H1 (cell line): Measurements from ENCODE around the gene BAG2. TPM values are rescaled to one million over a fixed set of nuclear protein-coding genes. Genes with fewer than 3 reads are reported as not detected.

Experiments used
- CTCF ChIA-PET: fragments of 300-600 bp; sonication (Branson Sonifier 250); formaldehyde crosslinking; loops from one replicate; lab custom pipeline; 2021; ENCODE audit not compliant: partially characterized antibody; lab: Charles Lee
- POLR2A ChIA-PET: fragments of 300-600 bp; sonication (Branson Sonifier 250); formaldehyde crosslinking; loops from one replicate; lab custom pipeline; 2021; ENCODE audit warnings: inconsistent platforms; ENCODE audit not compliant: partially characterized antibody; lab: Charles Lee
- DNase-seq, 2 experiments: peaks; one replicate each; pipeline versions ENCODE4 v3.0.0 to v3.0.0-alpha.2; 2010 to 2022; ENCODE audit warnings: low spot score in 2 of 2, low read depth in 1 of 2, mixed read lengths in 1 of 2
- FAIRE-seq: peaks from 2 replicates; lab custom pipeline; 2011; peaks lifted over from hg19 to GRCh38; lab: Jason Lieb, UNC
- H2AFZ ChIP-seq: 2 replicates; pipeline ENCODE4 v1.8.1; 2012; ENCODE audit warnings: low read length, inconsistent platforms
- H2AK5ac ChIP-seq: 2 replicates; pipeline ENCODE4 v1.6.1; 2013; ENCODE audit warnings: low read depth, low read length
- H2BK120ac ChIP-seq: replicated peaks from 2 replicates; pipeline ENCODE3; 2013; ENCODE audit warnings: low read depth, low read length, inconsistent platforms
- H2BK12ac ChIP-seq: 2 replicates; pipeline ENCODE4 v1.6.1; 2013; ENCODE audit warnings: low read depth, low read length
- H2BK15ac ChIP-seq: 2 replicates; pipeline ENCODE4 v1.6.1; 2013; ENCODE audit warnings: low read length
- H2BK20ac ChIP-seq: 2 replicates; pipeline ENCODE4 v1.6.1; 2013; ENCODE audit warnings: low read length
- H2BK5ac ChIP-seq: 2 replicates; pipeline ENCODE4 v1.6.1; 2013; ENCODE audit warnings: low read depth, low read length
- H3K14ac ChIP-seq: 2 replicates; pipeline ENCODE4 v1.6.1; 2013; ENCODE audit warnings: inconsistent platforms; ENCODE audit not compliant: insufficient read length
- H3K18ac ChIP-seq: 2 replicates; pipeline ENCODE4 v1.6.1; 2013; ENCODE audit warnings: low read length; ENCODE audit errors: extremely low read depth
- H3K23ac ChIP-seq: 2 replicates; pipeline ENCODE4 v1.6.1; 2013; ENCODE audit warnings: inconsistent platforms; ENCODE audit not compliant: insufficient read length
- H3K23me2 ChIP-seq: 2 replicates; pipeline ENCODE4 v1.6.1; 2013; ENCODE audit warnings: low read depth, low read length
- H3K27ac ChIP-seq: 2 replicates; pipeline ENCODE4 v1.6.1; 2011; ENCODE audit warnings: low read depth, low read length, inconsistent platforms
- H3K27me3 ChIP-seq, 4 experiments: replicated peaks in 1 of 4; 1 replicate in 1 of 4; 2 replicates in 3 of 4; pipeline versions ENCODE4 v1.6.1 to v1.8.1; 2011 to 2013; ENCODE audit warnings: low read length in 3 of 4, mild to moderate bottlenecking in 3 of 4, inconsistent platforms in 2 of 4, mixed read lengths in 2 of 4, moderate library complexity in 1 of 4; ENCODE audit not compliant: control insufficient read depth in 3 of 4, insufficient read depth in 3 of 4; ENCODE audit errors: extremely low read depth in 1 of 4
- H3K36me3 ChIP-seq, 4 experiments: 2 replicates each; pipeline versions ENCODE4 v1.6.1 to v1.8.1; 2011 to 2013; ENCODE audit warnings: mild to moderate bottlenecking in 4 of 4, low read length in 3 of 4, moderate library complexity in 2 of 4, control low read depth in 1 of 4, inconsistent platforms in 1 of 4; ENCODE audit not compliant: insufficient read depth in 4 of 4, control insufficient read depth in 2 of 4
- H3K4ac ChIP-seq: replicated peaks from 2 replicates; pipeline ENCODE3; 2013; ENCODE audit warnings: low read length, low read depth, mixed read lengths, inconsistent platforms; ENCODE audit not compliant: insufficient read length
- H3K4me1 ChIP-seq, 4 experiments: replicated peaks in 1 of 4; 1 replicate in 1 of 4; 2 replicates in 3 of 4; pipeline versions ENCODE4 v1.6.1 to v1.8.1; 2011 to 2013; ENCODE audit warnings: low read length in 3 of 4, inconsistent platforms in 2 of 4, mixed read lengths in 1 of 4; ENCODE audit not compliant: insufficient read depth in 4 of 4, control insufficient read depth in 3 of 4
- H3K4me2 ChIP-seq, 2 experiments: 2 replicates each; pipeline versions ENCODE4 v1.6.1 to v1.8.1; 2011 to 2013; ENCODE audit warnings: low read depth in 2 of 2, low read length in 2 of 2, control low read depth in 1 of 2, inconsistent platforms in 1 of 2, mild to moderate bottlenecking in 1 of 2; ENCODE audit not compliant: insufficient read depth in 1 of 2
- H3K4me3 ChIP-seq, 4 experiments: fragments of 200-600, 300-600 bp in 1 of 4; sonication (generic), shearing (Covaris generic), sonication (Bioruptor Twin) in 1 of 4; 2 replicates each; pipeline versions ENCODE4 v1.5.1 to v1.8.1; 2011 to 2016; ENCODE audit warnings: low read length in 4 of 4, low read depth in 3 of 4, control low read depth in 2 of 4, inconsistent platforms in 2 of 4, mild to moderate bottlenecking in 2 of 4, mixed read lengths in 1 of 4, moderate library complexity in 1 of 4; ENCODE audit not compliant: insufficient read depth in 2 of 4; ENCODE audit errors: extremely low read depth in 1 of 4
- H3K56ac ChIP-seq: replicated peaks from 2 replicates; pipeline ENCODE3; 2013; ENCODE audit warnings: low read depth, mild to moderate bottlenecking, mixed read lengths, low read length, inconsistent platforms; ENCODE audit not compliant: insufficient read length
- H3K79me1 ChIP-seq: 2 replicates; pipeline ENCODE4 v1.6.1; 2013; ENCODE audit warnings: low read depth, low read length, control low read depth
- H3K79me2 ChIP-seq, 2 experiments: 2 replicates each; pipeline versions ENCODE4 v1.6.1 to v1.8.1; 2012 to 2013; ENCODE audit warnings: low read length in 2 of 2, mild to moderate bottlenecking in 2 of 2, inconsistent platforms in 1 of 2; ENCODE audit not compliant: insufficient read depth in 2 of 2, control insufficient read depth in 1 of 2
- H3K9ac ChIP-seq, 4 experiments: replicated peaks in 1 of 4; 1 replicate in 1 of 4; 2 replicates in 3 of 4; pipeline versions ENCODE4 v1.6.1 to v1.8.1; 2011 to 2013; ENCODE audit warnings: low read depth in 3 of 4, low read length in 3 of 4, control low read depth in 2 of 4, mild to moderate bottlenecking in 2 of 4, moderate library complexity in 2 of 4, inconsistent platforms in 1 of 4; ENCODE audit errors: extremely low read depth in 1 of 4
- H3K9me3 ChIP-seq, 2 experiments: 2 replicates each; pipeline versions ENCODE4 v1.6.1 to v1.8.1; 2012 to 2013; ENCODE audit warnings: mild to moderate bottlenecking in 2 of 2, moderate library complexity in 2 of 2, control low read depth in 1 of 2, inconsistent platforms in 1 of 2, low read depth in 1 of 2, low read length in 1 of 2, mixed read lengths in 1 of 2; ENCODE audit not compliant: insufficient read depth in 2 of 2
- H4K20me1 ChIP-seq, 2 experiments: replicated peaks in 1 of 2; 2 replicates each; pipeline versions ENCODE3 to v1.8.1; 2011 to 2013; ENCODE audit warnings: inconsistent platforms in 2 of 2, low read length in 2 of 2, mild to moderate bottlenecking in 1 of 2; ENCODE audit not compliant: insufficient read depth in 2 of 2, control insufficient read depth in 1 of 2
- H4K5ac ChIP-seq: 2 replicates; pipeline ENCODE4 v1.6.1; 2013; ENCODE audit warnings: low read length, low read depth, mixed read lengths, inconsistent platforms; ENCODE audit not compliant: insufficient read length
- H4K8ac ChIP-seq: 2 replicates; pipeline ENCODE4 v1.8.0; 2013; ENCODE audit warnings: mild to moderate bottlenecking, moderate library complexity, low read length, inconsistent platforms; ENCODE audit not compliant: insufficient read depth; ENCODE audit errors: extremely low read depth
- H4K91ac ChIP-seq: replicated peaks from 2 replicates; pipeline ENCODE3; 2013; ENCODE audit warnings: low read length, mixed read lengths, inconsistent platforms; ENCODE audit not compliant: insufficient read length
- ATF3 ChIP-seq: IDR thresholded peaks from 2 replicates; pipeline ENCODE4 v1.6.1; 2011; ENCODE audit warnings: low read depth, mild to moderate bottlenecking, low read length; ENCODE audit not compliant: insufficient read depth
- CHD2 ChIP-seq: IDR thresholded peaks from 2 replicates; pipeline ENCODE4 v1.6.1; 2012; ENCODE audit warnings: low read length, improper control_type of control experiment
- EP300 ChIP-seq, 2 experiments: IDR thresholded peaks; 1 replicate in 1 of 2; 2 replicates in 1 of 2; pipeline ENCODE4 v1.6.1; 2011 to 2012; ENCODE audit warnings: low read depth in 2 of 2, low read length in 2 of 2, mild to moderate bottlenecking in 2 of 2, borderline replicate concordance in 1 of 2, inconsistent platforms in 1 of 2, moderate library complexity in 1 of 2
- GABPA ChIP-seq: IDR thresholded peaks from 2 replicates; pipeline ENCODE4 v1.6.1; 2011; ENCODE audit warnings: mild to moderate bottlenecking, low read length, moderate library complexity, borderline replicate concordance; ENCODE audit not compliant: insufficient read depth
- JUN ChIP-seq: IDR thresholded peaks from 2 replicates; pipeline ENCODE4 v1.6.1; 2011; ENCODE audit warnings: low read depth, mild to moderate bottlenecking, improper control_type of control experiment, low read length
- NANOG ChIP-seq: IDR thresholded peaks from 2 replicates; pipeline ENCODE4 v1.6.1; 2011; ENCODE audit warnings: low read length, low read depth, mild to moderate bottlenecking, inconsistent platforms; ENCODE audit not compliant: insufficient read depth, poor library complexity, severe bottlenecking
- POLR2AphosphoS5 ChIP-seq: IDR thresholded peaks from 2 replicates; pipeline ENCODE4 v1.6.1; 2011; ENCODE audit warnings: low read depth, low read length
- RFX5 ChIP-seq: IDR thresholded peaks from 2 replicates; pipeline ENCODE4 v1.6.1; 2011; ENCODE audit warnings: low read depth, low read length, improper control_type of control experiment, borderline replicate concordance
- SIRT6 ChIP-seq: IDR thresholded peaks from one replicate; pipeline ENCODE4 v1.7.1; 2012; ENCODE audit warnings: low read length, inconsistent platforms
- SP1 ChIP-seq: IDR thresholded peaks from 2 replicates; pipeline ENCODE4 v1.6.1; 2011; ENCODE audit warnings: low read depth, low read length
- TAF1 ChIP-seq: IDR thresholded peaks from 2 replicates; pipeline ENCODE4 v1.6.1; 2011; ENCODE audit warnings: mild to moderate bottlenecking, low read depth, low read length
- TBP ChIP-seq: IDR thresholded peaks from 2 replicates; pipeline ENCODE4 v1.6.1; 2011; ENCODE audit warnings: low read depth, low read length, improper control_type of control experiment
- TCF12 ChIP-seq: IDR thresholded peaks from 2 replicates; pipeline ENCODE4 v1.6.1; 2011; ENCODE audit warnings: low read depth, mild to moderate bottlenecking, low read length
- TEAD4 ChIP-seq: IDR thresholded peaks from 2 replicates; pipeline ENCODE4 v1.6.1; 2012; ENCODE audit warnings: low read depth, low read length, inconsistent platforms, mixed read lengths
- WGBS, 2 experiments: shearing (Covaris generic) in 1 of 2; methylation state at CpG; one replicate each; pipeline versions ENCODE4 v1.1.6 to v1.1.7; 2013 to 2015; ENCODE audit warnings: low lambda C conversion rate in 2 of 2, mixed read lengths in 2 of 2, inconsistent platforms in 1 of 2, low coverage in 1 of 2, missing lambda C conversion rate in 1 of 2; ENCODE audit not compliant: insufficient replicate concordance in 2 of 2, insufficient coverage in 1 of 2, insufficient read length in 1 of 2; ENCODE audit errors: extremely low coverage in 1 of 2, missing lambda C conversion rate in 1 of 2; 5-methylcytosine and 5-hydroxymethylcytosine counted together
- polyA plus RNA-seq, 7 experiments: library from polyadenylated mRNA; depleted of rRNA in 3 of 7; stranded (reverse) in 5 of 7; unstranded in 2 of 7; fragments of >200 nt in 5 of 7; fragments of 200-250 nt in 2 of 7; gene quantifications; 1 replicate in 5 of 7; 2 replicates in 1 of 7; 4 replicates in 1 of 7; pipeline versions ENCODE4 v1.2.1 to v1.2.3, GENCODE V29; 2011 to 2013; ENCODE audit warnings: missing spikeins in 2 of 7, mixed read lengths in 2 of 7
- total RNA-seq: library from RNA; stranded (reverse); fragmentation: NEBNext Ultra II Directional; extraction: Animal tissue kit (Norgen Biotek cat#: 25700); gene quantifications from 2 replicates; pipeline ENCODE4 v1.2.1, GENCODE V29; 2021

Gene BAG2
- total and polyA plus RNA-seq, 2 of the 8 experiments (the other 6 are each of a cell fraction or from before 2014, with no cell fraction given) = 4.4 to 7.4 TPM

- H2AFZ ChIP-seq = no peak overlapping the region
- H2AK5ac ChIP-seq = no peak overlapping the region
- POLR2A ChIA-PET = no interaction called here
- no peak overlapping the region for H3K56ac ChIP-seq
- no peaks in the 10 kb centered on the region; the same call in 1 of the 2 replicates for H3K79me1 ChIP-seq
- TF ChIP-seq EP300 (IDR thresholded peaks at IDR 0.05; ENCODE audit: borderline replicate concordance in 1 of 2, low read depth in 2 of 2, low read length in 2 of 2) = no peak
- TF ChIP-seq TEAD4 = no peak
- TF ChIP-seq JUN = no peak
- TF ChIP-seq CHD2 = no peak
- no peak for TF ChIP-seq NANOG
- no peak for TF ChIP-seq TBP
- TF ChIP-seq GABPA = no peak
- no peak for TF ChIP-seq RFX5
- TF ChIP-seq TAF1 = no peak
- TF ChIP-seq SP1 = no peak
- no peak for TF ChIP-seq ATF3
- TF ChIP-seq TCF12 = no peak
- no peak for TF ChIP-seq POLR2AphosphoS5
- no peak for TF ChIP-seq SIRT6
- H3K4me1 ChIP-seq = peaks cover 2 to 4% (median 2%) of the 10 kb centered on the region in 4 experiments; a peak in 4 of 7 replicates
- H4K8ac ChIP-seq = no peak overlapping the region
- H3K9me3 ChIP-seq = no peaks in the 10 kb centered on the region
- no peak overlapping the region for H3K4me3 ChIP-seq
- no peak overlapping the region for H3K14ac ChIP-seq
- H2BK5ac ChIP-seq = no peak overlapping the region
- H3K27ac ChIP-seq = no peak overlapping the region
- 55% methylated on average over 3 of the region's 3 CpGs; no CpG with 5 or more reads in 1 of the 2 experiments for WGBS, 2 experiments
- no peak overlapping the region for H3K4me2 ChIP-seq
- H4K5ac ChIP-seq = no peak overlapping the region
- H4K20me1 ChIP-seq = peaks cover 0 to 2% of the 10 kb centered on the region in 2 experiments
- H2BK12ac ChIP-seq = no peak overlapping the region
- CTCF ChIA-PET = interaction anchor here (0.6 kb wide), 1 partner anchor 288 kb away, joined by 3 read pairs; no protein-coding TSS in a partner anchor
- H2BK120ac ChIP-seq = no peak overlapping the region
- H3K23ac ChIP-seq = no peak overlapping the region
- peaks cover 0 to 52% of the 10 kb centered on the region in 2 experiments; a peak in 2 of 4 replicates for H3K79me2 ChIP-seq
- no peak overlapping the region for H4K91ac ChIP-seq
- no peak overlapping the region for H3K4ac ChIP-seq
- H2BK15ac ChIP-seq = no peak overlapping the region
- no peak for DNase-seq
- peaks cover 2 to 30% (median 10%) of the 10 kb centered on the region in 4 experiments; a peak in 5 of 8 replicates for H3K36me3 ChIP-seq
- H3K9ac ChIP-seq = no peak overlapping the region
- H3K23me2 ChIP-seq = no peaks in the 10 kb centered on the region
- no peaks in the 10 kb centered on the region for H3K27me3 ChIP-seq
- FAIRE-seq = no peak
- H3K18ac ChIP-seq = no peak overlapping the region
- no peak overlapping the region for H2BK20ac ChIP-seq
Measured at GRCh38 chr6:57180596-57180995, 8.5 kb downstream of the BAG2 start.
